Right renal cortex interstitium (tissue), 3 donors: Measurements from ENCODE around the gene MTUS2. TPM values are rescaled to one million over a fixed set of nuclear protein-coding genes. Genes with fewer than 3 reads are reported as not detected.

Source experiments
- DNase-seq, 3 donors: peaks; one replicate each; pipeline ENCODE4 v3.0.0-alpha.2; 2013; ENCODE audit warnings: low read depth in 3 of 3, low spot score in 2 of 3
- polyA plus RNA-seq, 3 donors: library from polyadenylated mRNA; unstranded; fragments of 120-200 nt; gene quantifications; one replicate each; pipeline ENCODE4 v1.2.1, GENCODE V29; 2013; ENCODE audit not compliant: insufficient read length in 3 of 3

The MTUS2 gene
- polyA plus RNA-seq, 3 donors, result 0.47 to 1.1 (median 1.0) TPM

- no peak for DNase-seq
Measured at GRCh38 chr13:29514720-29515310, 694.7 kb downstream of the MTUS2 start.

GRCh38 chr13:29515372-29515771 lies 695.2 kb downstream of the MTUS2 start:
- no peak for DNase-seq

- DNase-seq, result no peak
Measured at GRCh38 chr13:29516012-29516411, 695.9 kb downstream of the MTUS2 start.

DNA sequence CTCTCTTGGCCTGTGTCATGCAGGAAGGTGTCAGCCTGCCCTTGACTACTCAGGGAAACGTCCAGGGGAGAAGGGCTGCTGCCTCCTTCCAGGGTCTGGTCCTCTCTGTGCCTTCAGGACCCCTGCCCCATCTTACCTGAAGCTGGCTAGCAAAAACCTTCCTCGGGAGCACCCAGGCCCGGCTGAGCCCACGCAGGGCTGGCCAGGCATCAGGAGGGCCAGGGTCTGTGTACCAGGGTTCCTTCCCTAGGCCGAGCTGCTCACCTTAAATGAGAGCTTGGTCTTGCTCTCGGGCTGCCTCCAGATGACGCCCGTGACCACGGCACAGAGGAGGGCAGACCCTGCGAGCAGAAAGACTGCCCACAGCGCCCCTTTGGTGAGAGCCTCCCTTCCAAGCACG lies 696.7 kb downstream of the MTUS2 start:
- DNase-seq, result no peak

- DNase-seq, result no peak
Measured at GRCh38 chr13:29519921-29520320, 699.8 kb downstream of the MTUS2 start.

GRCh38 chr13:29520671-29521070 lies 700.5 kb downstream of the MTUS2 start:
- no peak for DNase-seq

DNA sequence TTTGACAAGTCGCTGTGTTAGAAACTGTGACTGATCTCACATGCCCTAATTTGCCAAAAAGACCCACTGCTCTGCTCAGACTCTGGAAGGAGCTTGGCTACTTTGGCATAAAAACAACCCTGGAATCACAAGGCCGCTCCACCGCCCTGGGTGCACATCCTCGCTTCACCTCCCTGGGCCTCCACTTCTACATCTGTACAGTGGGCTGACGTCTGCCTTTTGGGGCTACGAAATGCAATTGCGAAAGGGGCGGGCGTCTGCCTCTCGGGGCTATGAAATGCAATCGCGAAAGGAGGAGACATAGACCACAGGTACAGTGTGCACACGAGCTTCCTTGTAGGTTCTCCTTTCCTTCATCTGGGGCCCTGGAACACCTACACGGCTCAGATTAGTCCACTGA lies 701.2 kb downstream of the MTUS2 start:
- no peak for DNase-seq

- DNase-seq, result no peak
Measured at GRCh38 chr13:29522044-29522685, 702.0 kb downstream of the MTUS2 start.

GRCh38 chr13:29523199-29523961 lies 703.2 kb downstream of the MTUS2 start:
- DNase-seq, result no peak

DNA sequence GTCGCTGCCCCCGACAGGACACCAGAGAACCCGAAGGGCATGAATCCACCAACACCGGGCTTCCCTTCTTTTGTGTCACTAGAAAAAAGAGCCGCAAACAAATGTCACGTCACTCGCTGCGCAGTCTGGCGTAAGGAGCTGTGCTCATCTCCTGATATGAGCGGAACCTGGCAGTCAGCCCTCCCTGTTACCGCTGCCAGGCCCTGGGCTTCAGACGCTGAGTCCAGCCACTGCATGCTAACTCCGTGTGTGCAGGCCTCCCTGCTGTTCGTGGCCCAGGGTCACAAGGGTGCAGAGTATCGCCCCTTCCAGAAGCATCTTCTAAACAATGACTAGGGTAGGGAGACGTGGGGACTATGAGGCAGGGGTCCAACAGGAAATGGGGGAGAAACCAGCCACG lies 704.0 kb downstream of the MTUS2 start:
- DNase-seq, result no peak

DNA sequence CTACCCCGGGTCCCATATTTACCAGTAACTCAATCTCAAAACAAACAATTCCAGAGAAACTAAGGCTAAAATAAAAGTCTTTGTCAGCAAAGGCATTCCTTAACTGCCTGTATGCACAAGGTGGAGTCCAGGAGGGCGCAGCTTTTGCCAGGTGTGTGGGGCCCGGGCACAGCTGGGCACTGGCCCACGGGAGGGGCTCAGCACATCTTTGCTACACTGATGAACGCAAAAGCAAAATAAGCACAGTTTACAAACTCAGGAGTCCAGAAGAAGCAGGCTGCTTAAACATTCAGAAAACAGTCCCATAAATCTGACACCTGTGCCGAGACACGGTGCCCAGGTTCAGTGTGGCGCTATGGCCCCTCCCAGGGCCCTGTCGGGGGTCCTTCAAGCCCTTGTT lies 704.5 kb downstream of the MTUS2 start:
- no peak for DNase-seq

DNA sequence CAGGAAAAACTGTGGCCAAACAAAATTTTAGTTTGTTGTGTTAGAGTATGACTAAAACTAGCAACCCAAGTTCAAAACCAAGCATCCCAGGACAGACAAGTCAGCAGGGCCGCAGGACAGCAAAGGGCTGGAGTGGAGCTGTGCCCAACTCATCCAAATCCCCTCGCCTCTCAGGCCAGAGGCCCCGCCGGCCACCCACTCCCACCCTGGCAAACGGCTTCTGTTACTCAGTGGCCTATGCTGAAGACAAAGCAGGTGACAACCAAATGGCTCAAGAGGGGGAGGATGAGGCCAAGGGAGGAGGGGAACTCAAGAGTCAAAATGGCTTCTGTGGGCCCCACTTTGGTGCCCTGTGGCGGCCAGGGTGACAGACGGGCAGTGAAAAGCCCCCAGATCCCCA lies 705.6 kb downstream of the MTUS2 start:
- no peak for DNase-seq

DNA sequence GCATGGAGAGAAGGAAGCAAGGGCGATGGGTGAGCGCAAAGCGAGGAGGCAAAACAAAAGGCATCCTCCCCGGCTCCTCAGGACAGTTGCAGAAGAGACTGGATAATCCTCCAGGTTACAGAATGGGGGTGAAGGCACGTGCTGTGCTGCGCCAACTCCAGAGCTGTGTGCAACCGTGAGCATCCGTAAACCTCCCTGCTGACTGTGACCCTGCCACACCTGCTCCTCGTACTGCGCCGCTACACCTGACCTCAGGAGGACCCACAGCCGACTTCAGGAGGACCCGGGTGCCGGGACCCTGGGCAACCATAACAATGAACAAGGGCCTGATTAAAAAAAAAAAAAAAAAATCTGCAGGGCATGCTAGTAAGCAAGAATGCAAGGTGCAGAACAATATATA lies 706.6 kb downstream of the MTUS2 start:
- DNase-seq, result no peak

DNA sequence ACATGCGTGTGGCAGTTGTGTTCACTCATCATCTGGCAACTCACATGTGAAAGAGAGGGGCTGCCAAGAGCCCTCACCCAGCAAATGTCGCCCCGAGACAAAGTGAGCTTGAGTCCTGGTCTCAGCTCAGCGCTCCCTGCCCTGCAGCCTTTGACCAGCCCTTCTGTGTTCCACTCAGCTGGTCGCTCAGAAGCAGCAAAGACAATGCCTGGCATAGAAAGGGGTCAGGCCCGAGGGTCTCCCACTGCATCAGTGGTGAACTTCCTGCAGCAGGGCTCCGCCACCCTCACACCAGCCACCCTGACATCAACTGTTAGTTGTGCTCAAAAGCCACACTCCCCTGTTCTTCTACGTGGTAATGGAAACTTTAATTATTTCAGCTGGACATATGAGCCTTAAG lies 707.4 kb downstream of the MTUS2 start:
- DNase-seq, result no peak

DNA sequence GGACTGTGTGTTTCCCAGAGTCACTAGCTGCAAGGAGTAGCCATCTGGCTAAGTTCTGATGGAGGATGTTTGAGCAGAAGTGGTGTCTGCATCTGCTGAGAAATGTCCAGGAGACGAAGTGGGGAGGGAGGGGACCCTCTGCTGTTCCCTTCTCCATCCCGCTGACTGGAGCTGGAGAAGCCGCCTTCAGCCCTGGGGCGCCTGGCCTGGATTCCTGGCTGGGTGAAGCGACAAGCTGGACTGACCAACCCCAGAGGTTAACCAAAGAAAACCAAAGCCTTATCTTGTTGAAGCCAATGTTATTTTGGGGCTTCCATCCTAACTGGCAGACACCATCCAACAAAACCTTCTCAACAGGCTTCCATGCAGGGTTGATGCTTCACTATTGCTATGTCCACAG lies 707.8 kb downstream of the MTUS2 start:
- DNase-seq, result no peak

DNA sequence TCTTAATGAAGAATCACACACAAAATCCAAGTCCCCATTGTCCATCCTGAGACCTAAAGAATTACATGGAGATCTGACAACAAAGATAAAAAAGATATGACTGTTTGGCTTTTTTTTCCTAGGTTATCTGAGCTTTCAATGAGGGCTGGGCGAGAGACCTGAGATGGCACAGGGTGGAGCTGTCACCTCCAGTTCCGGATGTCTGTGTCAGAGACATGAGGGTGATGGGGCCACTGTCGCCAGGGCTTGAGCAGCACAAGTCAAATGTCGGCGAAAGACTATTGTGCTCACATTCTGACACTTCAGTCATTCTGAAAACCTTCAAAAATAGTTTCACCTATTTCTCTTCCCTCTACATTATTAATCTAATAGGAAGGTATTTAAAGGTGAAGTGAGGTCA lies 709.6 kb downstream of the MTUS2 start:
- no peak for DNase-seq

- DNase-seq, result no peak
Measured at GRCh38 chr13:29530901-29531300, 710.8 kb downstream of the MTUS2 start.

DNA sequence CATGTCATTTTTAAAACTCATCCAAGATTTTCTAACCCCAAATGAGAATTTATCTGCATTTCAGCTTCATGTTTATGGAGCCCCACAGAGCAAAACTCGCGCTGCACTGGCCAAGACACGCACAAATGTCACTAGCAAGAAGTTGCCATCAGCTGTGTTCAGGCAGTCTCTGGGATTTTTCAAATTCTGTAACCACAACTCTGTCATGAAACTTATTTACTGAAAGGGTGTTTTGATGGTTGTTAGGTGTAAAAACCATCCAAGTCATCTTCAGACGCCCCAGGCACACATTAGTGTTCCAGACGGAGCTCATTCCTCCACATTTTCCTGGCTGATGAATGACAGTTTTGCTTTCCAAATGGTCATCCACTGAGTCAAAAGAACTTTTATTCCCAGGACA lies 712.0 kb downstream of the MTUS2 start:
- no peak for DNase-seq

DNA sequence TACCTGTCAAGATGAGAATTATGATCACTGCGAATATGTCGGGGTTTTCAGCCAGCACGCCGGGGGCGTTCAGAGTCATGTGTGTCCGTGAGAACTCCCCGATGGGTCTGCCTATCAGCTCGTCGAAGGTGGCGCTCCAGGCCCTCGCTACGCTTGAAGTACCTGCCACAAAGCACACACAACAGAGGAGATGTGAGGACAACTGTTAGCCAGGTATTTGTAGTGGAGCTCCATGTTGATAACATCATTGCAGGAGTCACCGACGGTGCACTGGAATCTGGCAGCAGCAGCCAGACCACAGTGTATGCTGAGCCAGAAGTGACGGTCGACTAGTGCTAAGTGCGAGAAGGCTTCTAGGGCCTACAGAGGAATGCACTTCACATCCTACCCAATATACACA lies 712.7 kb downstream of the MTUS2 start:
- no peak for DNase-seq

- no peak for DNase-seq
Measured at GRCh38 chr13:29534083-29534482, 713.9 kb downstream of the MTUS2 start.

DNA sequence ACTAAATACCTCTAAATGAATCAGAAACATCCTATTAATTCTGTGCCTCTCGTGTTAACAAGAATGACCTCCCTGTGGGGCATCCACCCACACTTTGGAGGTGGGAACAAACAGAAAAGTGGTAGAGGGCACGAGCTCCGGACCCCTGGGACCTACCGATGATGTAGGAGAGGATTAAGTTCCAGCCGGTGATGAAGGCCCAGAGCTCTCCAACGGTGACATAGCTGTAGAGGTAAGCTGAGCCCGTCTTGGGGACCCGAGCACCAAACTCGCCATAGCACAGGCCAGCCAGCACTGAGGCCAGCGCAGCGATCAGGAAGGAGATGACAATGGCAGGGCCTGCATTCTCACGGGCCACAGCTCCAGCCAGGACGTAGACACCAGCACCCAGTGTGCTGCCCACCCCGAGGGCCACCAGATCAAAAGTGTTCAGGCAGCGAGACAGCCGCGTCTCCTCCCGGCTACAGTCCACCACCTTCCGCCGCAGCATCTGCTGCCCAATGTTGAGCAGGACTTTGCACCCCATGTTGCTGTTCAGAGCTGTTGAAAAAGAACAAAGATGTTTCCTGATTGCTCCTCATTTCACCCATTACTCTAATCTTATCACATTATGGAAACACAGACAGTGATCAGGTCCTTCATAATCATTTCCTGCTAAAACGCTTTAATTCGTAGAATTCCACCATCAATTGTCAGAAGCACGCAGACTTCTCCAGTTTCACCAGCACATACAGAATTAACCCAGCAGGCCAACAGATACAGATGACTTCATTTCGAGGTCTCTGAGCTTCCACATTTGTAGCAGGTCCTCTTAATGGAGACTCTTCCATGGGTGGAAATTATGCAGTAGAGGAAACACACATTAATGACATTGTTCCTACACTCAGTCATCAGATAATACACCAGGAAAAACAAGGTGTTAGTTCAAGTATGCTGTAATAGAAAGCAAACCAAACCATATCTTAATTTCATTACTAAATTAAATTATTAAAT lies 715.8 kb downstream of the MTUS2 start:
- DNase-seq, result no peak
